ENCODE data around the gene FAH. TPM values are rescaled to one million over a fixed set of nuclear protein-coding genes. Genes with fewer than 3 reads are reported as not detected.
A peak's percentile ranks its signal among the peaks of the same experiment; 100 is the strongest.

Gene FAH
- total and polyA plus RNA-seq, 9 of the 15 experiments (the other 6 are each of a cell fraction or from before 2014, with no cell fraction given), result 66.8 to 310 (median 103) TPM

DNA sequence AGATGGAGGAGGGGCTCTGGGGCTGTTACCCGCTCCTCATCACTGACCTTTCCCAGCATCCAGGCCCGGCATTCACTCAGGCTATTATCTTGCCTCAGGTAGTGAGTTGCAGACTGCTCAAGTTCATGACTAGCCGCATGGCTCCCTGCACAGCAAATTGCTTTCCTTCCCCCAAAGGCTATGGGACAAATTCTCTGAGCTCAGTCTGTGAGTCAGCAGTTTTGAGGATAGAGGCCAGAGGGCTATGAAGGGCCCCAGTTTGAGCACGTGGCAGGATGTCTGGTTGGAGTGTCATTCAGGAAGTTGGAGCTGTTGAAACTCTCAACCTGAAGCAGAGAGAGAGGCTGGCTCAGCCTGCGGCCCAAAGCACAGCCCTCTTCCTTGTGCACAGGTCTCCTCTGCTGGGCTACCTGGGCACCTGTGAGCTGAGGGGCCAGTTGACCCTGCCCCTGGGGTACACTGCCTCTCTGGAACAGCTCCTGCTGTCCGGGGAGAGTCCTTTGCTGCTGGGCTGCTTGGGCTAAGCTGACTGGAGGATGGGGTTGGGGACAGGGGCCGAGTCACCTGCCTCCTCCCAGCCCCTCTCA is 7.9 kb downstream of the FAH start (continued):
- TF ChIP-seq PRPF4 (IDR thresholded peaks at IDR 0.05; ENCODE audit: insufficient read depth, low read depth, low read length, poor library complexity, severe bottlenecking), result no peak
- TF ChIP-seq MAZ (CRISPR knock-in tag; conservative IDR thresholded peaks at IDR 0.05 in 1 of 2, IDR thresholded peaks at IDR 0.05 in 1 of 2), result peak; percentile 33 to 51; a peak in 1 of 4 replicates
- TF ChIP-seq POLR2H (tag; IDR thresholded peaks at IDR 0.05; ENCODE audit: low read depth), result peak; percentile 53; the same call in 1 of the 2 replicates
- no peak for TF ChIP-seq HINFP (tag; conservative IDR thresholded peaks at IDR 0.05; ENCODE audit: low read depth)
- no peak for TF ChIP-seq E2F4 (CRISPR knock-in tag; IDR thresholded peaks at IDR 0.05; ENCODE audit: low read depth)
- TF ChIP-seq DNMT1 (IDR thresholded peaks at IDR 0.05), result no peak
- TF ChIP-seq ARNT (IDR thresholded peaks at IDR 0.05), result peak in 1 of 2 experiments; percentile 64; a peak in 1 of 4 replicates
- 0 out of 2 replicates have a peak, but pooled peaks have one; percentile 33 for TF ChIP-seq ERF (CRISPR knock-in tag; IDR thresholded peaks at IDR 0.05)
- peak; percentile 95 for TF ChIP-seq ETV1 (tag; conservative IDR thresholded peaks at IDR 0.05; ENCODE audit: low read depth)
- TF ChIP-seq E2F8 (IDR thresholded peaks at IDR 0.05; ENCODE audit: low read depth, partially characterized antibody), result no peak
- TF ChIP-seq, protein P1, sequence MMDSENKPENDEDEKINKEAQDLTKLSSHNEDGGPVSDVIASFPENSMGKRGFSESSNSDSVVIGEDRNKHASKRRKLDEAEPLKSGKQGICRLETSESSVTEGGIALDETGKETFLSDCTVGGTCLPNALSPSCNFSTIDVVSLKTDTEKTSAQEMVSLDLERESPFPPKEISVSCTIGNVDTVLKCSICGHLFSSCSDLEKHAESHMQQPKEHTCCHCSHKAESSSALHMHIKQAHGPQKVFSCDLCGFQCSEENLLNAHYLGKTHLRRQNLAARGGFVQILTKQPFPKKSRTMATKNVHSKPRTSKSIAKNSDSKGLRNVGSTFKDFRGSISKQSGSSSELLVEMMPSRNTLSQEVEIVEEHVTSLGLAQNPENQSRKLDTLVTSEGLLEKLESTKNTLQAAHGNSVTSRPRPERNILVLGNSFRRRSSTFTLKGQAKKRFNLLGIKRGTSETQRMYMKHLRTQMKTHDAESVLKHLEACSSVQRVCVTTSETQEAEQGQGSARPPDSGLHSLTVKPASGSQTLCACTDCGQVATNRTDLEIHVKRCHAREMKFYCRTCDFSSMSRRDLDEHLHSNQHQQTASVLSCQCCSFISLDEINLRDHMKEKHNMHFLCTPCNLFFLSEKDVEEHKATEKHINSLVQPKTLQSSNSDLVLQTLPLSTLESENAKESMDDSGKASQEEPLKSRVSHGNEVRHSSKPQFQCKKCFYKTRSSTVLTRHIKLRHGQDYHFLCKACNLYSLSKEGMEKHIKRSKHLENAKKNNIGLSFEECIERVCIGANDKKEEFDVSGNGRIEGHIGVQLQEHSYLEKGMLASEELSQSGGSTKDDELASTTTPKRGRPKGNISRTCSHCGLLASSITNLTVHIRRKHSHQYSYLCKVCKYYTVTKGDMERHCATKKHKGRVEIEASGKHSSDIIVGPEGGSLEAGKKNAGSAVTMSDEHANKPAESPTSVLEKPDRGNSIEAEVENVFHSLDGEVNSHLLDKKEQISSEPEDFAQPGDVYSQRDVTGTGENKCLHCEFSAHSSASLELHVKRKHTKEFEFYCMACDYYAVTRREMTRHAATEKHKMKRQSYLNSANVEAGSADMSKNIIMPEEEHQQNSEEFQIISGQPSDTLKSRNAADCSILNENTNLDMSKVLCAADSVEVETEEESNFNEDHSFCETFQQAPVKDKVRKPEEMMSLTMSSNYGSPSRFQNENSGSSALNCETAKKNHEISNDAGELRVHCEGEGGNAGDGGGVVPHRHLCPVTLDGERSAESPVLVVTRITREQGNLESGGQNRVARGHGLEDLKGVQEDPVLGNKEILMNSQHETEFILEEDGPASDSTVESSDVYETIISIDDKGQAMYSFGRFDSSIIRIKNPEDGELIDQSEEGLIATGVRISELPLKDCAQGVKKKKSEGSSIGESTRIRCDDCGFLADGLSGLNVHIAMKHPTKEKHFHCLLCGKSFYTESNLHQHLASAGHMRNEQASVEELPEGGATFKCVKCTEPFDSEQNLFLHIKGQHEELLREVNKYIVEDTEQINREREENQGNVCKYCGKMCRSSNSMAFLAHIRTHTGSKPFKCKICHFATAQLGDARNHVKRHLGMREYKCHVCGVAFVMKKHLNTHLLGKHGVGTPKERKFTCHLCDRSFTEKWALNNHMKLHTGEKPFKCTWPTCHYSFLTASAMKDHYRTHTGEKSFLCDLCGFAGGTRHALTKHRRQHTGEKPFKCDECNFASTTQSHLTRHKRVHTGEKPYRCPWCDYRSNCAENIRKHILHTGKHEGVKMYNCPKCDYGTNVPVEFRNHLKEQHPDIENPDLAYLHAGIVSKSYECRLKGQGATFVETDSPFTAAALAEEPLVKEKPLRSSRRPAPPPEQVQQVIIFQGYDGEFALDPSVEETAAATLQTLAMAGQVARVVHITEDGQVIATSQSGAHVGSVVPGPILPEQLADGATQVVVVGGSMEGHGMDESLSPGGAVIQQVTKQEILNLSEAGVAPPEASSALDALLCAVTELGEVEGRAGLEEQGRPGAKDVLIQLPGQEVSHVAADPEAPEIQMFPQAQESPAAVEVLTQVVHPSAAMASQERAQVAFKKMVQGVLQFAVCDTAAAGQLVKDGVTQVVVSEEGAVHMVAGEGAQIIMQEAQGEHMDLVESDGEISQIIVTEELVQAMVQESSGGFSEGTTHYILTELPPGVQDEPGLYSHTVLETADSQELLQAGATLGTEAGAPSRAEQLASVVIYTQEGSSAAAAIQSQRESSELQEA (IDR thresholded peaks at IDR 0.05; ENCODE audit: low read depth), result no peak
- no peak for TF ChIP-seq EGR1 (conservative IDR thresholded peaks at IDR 0.05)
- TF ChIP-seq ZNF239 (CRISPR knock-in tag; IDR thresholded peaks at IDR 0.05), result peak; percentile 66
- TF ChIP-seq SIN3B (IDR thresholded peaks at IDR 0.05; ENCODE audit: low read depth), result no peak

All from K562 (cell line).